CD14-positive monocyte (primary cell): Measurements from ENCODE around the gene ANTXRL. TPM values are rescaled to one million over a fixed set of nuclear protein-coding genes. Genes with fewer than 3 reads are reported as not detected.
"Not testable (repeated sequence)": the region's sequence is repeated elsewhere in the genome, so short reads cannot be mapped to it uniquely, and the experiment has no call there.

Experiments used
- DNase-seq, 3 donors: peaks; one replicate each; pipeline ENCODE4 v3.0.0-alpha.2; 2011 to 2022
- H2AFZ ChIP-seq: 2 replicates; pipeline ENCODE4 v1.6.0; 2012; ENCODE audit warnings: mild to moderate bottlenecking, low read depth, low read length, inconsistent platforms; ENCODE audit not compliant: insufficient read depth, poor library complexity, severe bottlenecking
- H3K27ac ChIP-seq, 2 donors: 1 replicate in 1 of 2; 2 replicates in 1 of 2; pipeline ENCODE4 v1.5.1; 2012 to 2013; ENCODE audit warnings: low read length in 2 of 2, control low read depth in 1 of 2, inconsistent platforms in 1 of 2, low read depth in 1 of 2, mild to moderate bottlenecking in 1 of 2
- H3K27me3 ChIP-seq, 2 donors: one replicate each; pipeline versions ENCODE4 v1.6.0 to v1.6.1; 2011 to 2013; ENCODE audit warnings: low read length in 2 of 2; ENCODE audit not compliant: control insufficient read depth in 2 of 2, insufficient read depth in 2 of 2
- H3K36me3 ChIP-seq, 2 donors: replicated peaks in 1 of 2; 1 replicate in 1 of 2; 2 replicates in 1 of 2; pipeline versions ENCODE4 v1.5.1 to v1.6.1; 2012 to 2013; ENCODE audit warnings: low read length in 2 of 2, control low read depth in 1 of 2, inconsistent platforms in 1 of 2, mild to moderate bottlenecking in 1 of 2; ENCODE audit not compliant: insufficient read depth in 2 of 2, control insufficient read depth in 1 of 2
- H3K4me1 ChIP-seq, 2 donors: 1 replicate in 1 of 2; 2 replicates in 1 of 2; pipeline versions ENCODE4 v1.5.1 to v1.6.1; 2012 to 2013; ENCODE audit warnings: low read length in 2 of 2, control low read depth in 1 of 2, inconsistent platforms in 1 of 2, mild to moderate bottlenecking in 1 of 2, moderate library complexity in 1 of 2; ENCODE audit not compliant: insufficient read depth in 2 of 2, control insufficient read depth in 1 of 2
- H3K4me2 ChIP-seq: replicated peaks from 2 replicates; pipeline ENCODE3; 2012; ENCODE audit warnings: low read length, moderate library complexity, mild to moderate bottlenecking; ENCODE audit not compliant: poor library complexity, severe bottlenecking; ENCODE audit errors: extremely low read depth
- H3K4me3 ChIP-seq, 3 experiments: fragments of 200-600 bp in 1 of 3; sonication (generic) in 1 of 3; replicated peaks in 1 of 3; 1 replicate in 2 of 3; 2 replicates in 1 of 3; pipeline ENCODE4 v1.5.1; 2011 to 2013; ENCODE audit warnings: low read length in 3 of 3, mild to moderate bottlenecking in 3 of 3, control low read depth in 2 of 3, low read depth in 2 of 3, inconsistent platforms in 1 of 3, moderate library complexity in 1 of 3
- H3K79me2 ChIP-seq: 2 replicates; pipeline ENCODE4 v1.6.0; 2012; ENCODE audit warnings: mild to moderate bottlenecking, control low read depth, inconsistent platforms, low read length, moderate library complexity; ENCODE audit not compliant: insufficient read depth
- H3K9ac ChIP-seq: 2 replicates; pipeline ENCODE4 v1.6.0; 2017; ENCODE audit warnings: low read length, mild to moderate bottlenecking; ENCODE audit not compliant: insufficient read depth, poor library complexity, severe bottlenecking
- H3K9me3 ChIP-seq, 2 donors: replicated peaks in 1 of 2; 1 replicate in 1 of 2; 2 replicates in 1 of 2; pipeline versions ENCODE4 v1.5.1 to v1.6.1; 2012 to 2013; ENCODE audit warnings: low read length in 2 of 2, control low read depth in 1 of 2; ENCODE audit not compliant: control insufficient read depth in 1 of 2, insufficient read depth in 1 of 2
- H4K20me1 ChIP-seq: 2 replicates; pipeline ENCODE4 v1.6.0; 2012; ENCODE audit warnings: mild to moderate bottlenecking, low read length, control low read depth, moderate library complexity; ENCODE audit not compliant: insufficient read depth
- H3K27ac Mint-ChIP-seq, 7 donors: one replicate each; pipeline ENCODE4 v1.8.0; 2020; ENCODE audit warnings: mild to moderate bottlenecking in 7 of 7, mixed read lengths in 7 of 7, moderate library complexity in 6 of 7, inconsistent platforms in 2 of 7
- H3K27me3 Mint-ChIP-seq, 3 donors: one replicate each; pipeline ENCODE4 v1.8.0; 2021 to 2022; ENCODE audit warnings: low read depth in 3 of 3, mild to moderate bottlenecking in 3 of 3, mixed read lengths in 3 of 3, moderate library complexity in 3 of 3, inconsistent platforms in 1 of 3
- H3K36me3 Mint-ChIP-seq, 2 donors: one replicate each; pipeline ENCODE4 v1.8.0; 2020; ENCODE audit warnings: mixed read lengths in 2 of 2, inconsistent platforms in 1 of 2, mild to moderate bottlenecking in 1 of 2
- H3K4me1 Mint-ChIP-seq: one replicate; pipeline ENCODE4 v1.8.0; 2020; ENCODE audit warnings: mild to moderate bottlenecking, mixed read lengths
- H3K4me3 Mint-ChIP-seq, 2 donors: one replicate each; pipeline ENCODE4 v1.8.0; 2020; ENCODE audit warnings: mild to moderate bottlenecking in 2 of 2, mixed read lengths in 2 of 2, moderate library complexity in 1 of 2
- H3K9me3 Mint-ChIP-seq, 7 donors: one replicate each; pipeline ENCODE4 v1.8.0; 2020 to 2022; ENCODE audit warnings: mixed read lengths in 7 of 7, mild to moderate bottlenecking in 6 of 7, moderate library complexity in 6 of 7, inconsistent platforms in 2 of 7
- WGBS: methylation state at CpG from one replicate; pipeline ENCODE4 v1.1.5; 2013; ENCODE audit warnings: missing lambda C conversion rate; ENCODE audit not compliant: insufficient coverage; 5-methylcytosine and 5-hydroxymethylcytosine counted together
- intact Hi-C, 2 donors: fragments of 100-400 bp; cut with micrococcal nuclease; formaldehyde crosslinking; loops; one replicate each; pipeline versions ENCODE4 v1.15.0 to v1.15.1; 2023
- polyA plus RNA-seq, 3 donors: library from polyadenylated mRNA; depleted of rRNA in 1 of 3; unstranded in 2 of 3; stranded (reverse) in 1 of 3; fragments of 300-500 nt in 2 of 3; fragments of >200 nt in 1 of 3; fragmentation: Illumina TruSeq in 2 of 3; gene quantifications; 1 replicate in 2 of 3; 2 replicates in 1 of 3; pipeline ENCODE4 v1.2.3, GENCODE V29; 2012 to 2021
- TF ChIP-seq, protein P1 (sequence below): fragments of 200-600 bp; IDR thresholded peaks from one replicate; pipeline ENCODE4 v1.8.0; 2022; ENCODE audit warnings: antibody characterized with exemption, mild to moderate bottlenecking

The ANTXRL gene
- polyA plus RNA-seq, 3 donors, result not detected

DNA sequence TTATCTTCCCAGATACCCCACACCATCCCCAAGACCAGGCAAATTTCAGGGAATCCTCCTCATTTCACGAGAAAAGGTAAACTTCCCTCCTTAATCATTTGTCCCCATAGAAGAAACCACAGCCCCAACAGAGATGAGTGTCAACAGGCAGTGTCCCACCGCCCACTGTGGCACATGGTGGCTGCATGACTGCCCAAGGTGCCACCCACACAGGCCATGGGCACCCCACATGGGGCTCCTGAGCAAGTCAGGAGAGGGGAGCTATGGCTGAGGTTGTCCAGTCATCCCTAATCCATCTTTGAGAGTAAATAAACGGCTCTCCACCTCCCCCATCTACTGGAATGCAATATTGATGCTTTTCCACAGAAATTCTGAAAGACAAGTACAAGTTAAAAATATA is 44.1 kb downstream of the ANTXRL start:
- no peaks in the 10 kb centered on the region for H3K4me1 ChIP-seq
- TF ChIP-seq, protein P1, sequence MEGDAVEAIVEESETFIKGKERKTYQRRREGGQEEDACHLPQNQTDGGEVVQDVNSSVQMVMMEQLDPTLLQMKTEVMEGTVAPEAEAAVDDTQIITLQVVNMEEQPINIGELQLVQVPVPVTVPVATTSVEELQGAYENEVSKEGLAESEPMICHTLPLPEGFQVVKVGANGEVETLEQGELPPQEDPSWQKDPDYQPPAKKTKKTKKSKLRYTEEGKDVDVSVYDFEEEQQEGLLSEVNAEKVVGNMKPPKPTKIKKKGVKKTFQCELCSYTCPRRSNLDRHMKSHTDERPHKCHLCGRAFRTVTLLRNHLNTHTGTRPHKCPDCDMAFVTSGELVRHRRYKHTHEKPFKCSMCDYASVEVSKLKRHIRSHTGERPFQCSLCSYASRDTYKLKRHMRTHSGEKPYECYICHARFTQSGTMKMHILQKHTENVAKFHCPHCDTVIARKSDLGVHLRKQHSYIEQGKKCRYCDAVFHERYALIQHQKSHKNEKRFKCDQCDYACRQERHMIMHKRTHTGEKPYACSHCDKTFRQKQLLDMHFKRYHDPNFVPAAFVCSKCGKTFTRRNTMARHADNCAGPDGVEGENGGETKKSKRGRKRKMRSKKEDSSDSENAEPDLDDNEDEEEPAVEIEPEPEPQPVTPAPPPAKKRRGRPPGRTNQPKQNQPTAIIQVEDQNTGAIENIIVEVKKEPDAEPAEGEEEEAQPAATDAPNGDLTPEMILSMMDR, result no peak
- H3K36me3 Mint-ChIP-seq, result no peaks in the 10 kb centered on the region
- no peaks in the 10 kb centered on the region for H3K79me2 ChIP-seq
- no peak overlapping the region for H3K27ac Mint-ChIP-seq
- no peak overlapping the region for H3K4me3 ChIP-seq
- H3K4me2 ChIP-seq, result no peak overlapping the region
- intact Hi-C loops, result no loop called here
- H3K27me3 ChIP-seq, result no peaks in the 10 kb centered on the region
- no peak overlapping the region for H3K27ac ChIP-seq
- H3K27me3 Mint-ChIP-seq, result peaks cover 3 to 5% (median 4%) of the 10 kb centered on the region in 3 donors
- no peak overlapping the region for H3K9ac ChIP-seq
- H2AFZ ChIP-seq, result no peak overlapping the region
- no peak for DNase-seq
- no peaks in the 10 kb centered on the region for H4K20me1 ChIP-seq
- no peaks in the 10 kb centered on the region for H3K36me3 ChIP-seq
- WGBS, result 75% methylated on average over 2 of the region's 3 CpGs
- H3K4me3 Mint-ChIP-seq, result no peak overlapping the region
- peaks cover 0 to 2% (median 0%) of the 10 kb centered on the region in 7 donors for H3K9me3 Mint-ChIP-seq
- peaks cover 2% of the 10 kb centered on the region for H3K4me1 Mint-ChIP-seq
- H3K9me3 ChIP-seq, result no peaks in the 10 kb centered on the region

DNA sequence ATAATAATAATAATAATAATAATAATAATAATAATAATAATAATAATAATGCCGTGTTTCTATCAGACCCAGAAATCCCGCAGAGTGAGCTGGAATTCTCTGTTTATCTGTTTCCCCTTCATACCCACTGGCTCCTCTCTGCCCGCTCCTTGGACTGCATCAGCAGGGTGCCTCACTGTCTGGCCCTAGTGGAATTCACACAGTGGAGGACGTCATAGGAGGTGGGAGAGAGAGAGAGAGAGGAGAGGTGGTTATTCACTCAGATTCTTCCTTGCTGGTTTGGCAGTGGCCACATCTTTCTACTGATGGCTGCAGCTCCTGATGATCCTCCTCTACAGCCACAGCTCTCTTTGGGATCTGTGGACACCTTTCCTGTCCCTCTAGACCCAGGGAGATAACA is 78.7 kb downstream of the ANTXRL start:
- intact Hi-C loops, H4K20me1 ChIP-seq, H3K9me3 Mint-ChIP-seq, H3K27ac ChIP-seq, H3K4me1 Mint-ChIP-seq, H3K4me3 ChIP-seq, H3K9ac ChIP-seq, H3K36me3 Mint-ChIP-seq, H3K27me3 Mint-ChIP-seq, H3K79me2 ChIP-seq, H2AFZ ChIP-seq, H3K4me1 ChIP-seq, DNase-seq, H3K27me3 ChIP-seq, H3K36me3 ChIP-seq, H3K27ac Mint-ChIP-seq, H3K4me2 ChIP-seq, H3K9me3 ChIP-seq, H3K4me3 Mint-ChIP-seq: not testable (repeated sequence)
- 80% methylated on average over 1 of the region's 4 CpGs for WGBS

DNA sequence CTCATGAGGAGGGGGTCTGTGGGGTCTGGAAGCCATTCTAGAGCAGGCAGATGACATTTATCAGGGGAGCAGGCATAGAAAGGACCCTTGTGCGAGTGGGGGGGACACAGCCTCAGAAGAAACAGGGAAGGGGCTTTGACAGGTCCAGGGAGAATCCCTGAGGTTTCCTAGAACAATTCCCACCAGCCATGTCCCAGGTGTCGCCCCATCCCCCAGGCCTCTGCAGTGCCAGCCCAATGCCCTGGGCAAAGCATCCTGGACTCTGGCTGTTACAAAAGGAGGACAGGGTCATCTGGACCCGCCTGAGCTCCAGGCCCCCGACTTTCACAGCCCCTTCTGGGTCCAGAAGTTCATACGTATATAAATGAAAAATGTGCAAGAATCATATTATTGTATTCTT is 80.4 kb downstream of the ANTXRL start:
- DNase-seq, H3K4me3 Mint-ChIP-seq, H3K9ac ChIP-seq, H3K27me3 Mint-ChIP-seq, H3K4me2 ChIP-seq, intact Hi-C loops, H3K27me3 ChIP-seq, H3K9me3 Mint-ChIP-seq, H3K36me3 ChIP-seq, H3K4me1 Mint-ChIP-seq, H2AFZ ChIP-seq, H4K20me1 ChIP-seq, H3K27ac ChIP-seq, H3K27ac Mint-ChIP-seq, H3K4me1 ChIP-seq, H3K9me3 ChIP-seq, H3K4me3 ChIP-seq, H3K36me3 Mint-ChIP-seq, H3K79me2 ChIP-seq: not testable (repeated sequence)
- no CpG with 5 or more reads among the region's 5 CpGs for WGBS

DNA sequence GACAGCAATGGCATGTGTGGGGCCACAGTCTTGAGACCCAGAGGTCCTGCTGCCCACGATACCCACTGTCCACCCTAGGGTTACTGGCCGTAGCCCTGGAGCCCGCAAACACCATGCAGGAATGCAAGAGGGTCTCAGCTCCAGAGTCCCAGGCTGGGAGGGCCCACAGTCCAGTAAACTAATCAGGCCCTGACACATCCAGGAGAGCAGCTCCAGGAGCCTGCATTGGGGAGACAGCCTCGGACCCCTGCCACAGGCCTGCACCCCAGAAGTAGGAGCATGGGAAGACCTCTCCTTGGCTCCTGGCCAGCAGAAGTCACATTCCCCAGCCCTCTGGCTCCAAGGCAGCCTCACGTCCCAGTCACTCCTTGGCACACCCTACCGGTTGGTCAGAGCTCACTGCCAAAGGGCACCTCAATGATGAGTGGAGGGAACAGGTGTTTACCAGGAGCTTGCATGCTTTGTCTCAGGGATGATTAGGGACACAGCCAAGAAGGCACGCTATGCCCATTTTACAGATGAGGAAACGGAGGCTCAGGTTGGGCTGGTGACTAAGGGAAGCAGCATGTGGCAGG is 81.0 kb downstream of the ANTXRL start:
- intact Hi-C loops, H3K27me3 Mint-ChIP-seq, H3K79me2 ChIP-seq, H3K36me3 ChIP-seq, H3K4me1 Mint-ChIP-seq, H4K20me1 ChIP-seq, H3K9me3 Mint-ChIP-seq, H3K27me3 ChIP-seq, H3K4me1 ChIP-seq, H3K9me3 ChIP-seq, H3K4me2 ChIP-seq, H3K27ac ChIP-seq, H2AFZ ChIP-seq, H3K36me3 Mint-ChIP-seq, H3K4me3 ChIP-seq, H3K9ac ChIP-seq, H3K4me3 Mint-ChIP-seq, H3K27ac Mint-ChIP-seq, DNase-seq: not testable (repeated sequence)
- 96% methylated on average over 4 of the region's 8 CpGs for WGBS
